Measurements from ENCODE around the gene MEGF6.

The MEGF6 gene

GRCh38 chr1:3469104-3469848, 142.0 kb downstream of the MEGF6 start:
- no peak for TF ChIP-seq CTCF (IDR thresholded peaks at IDR 0.05; ENCODE audit: poor library complexity, severe bottlenecking)
- Histone ChIP-seq H3K4me3 (ENCODE audit: severe bottlenecking) (no peak overlapping the region), H3K27ac (ENCODE audit: poor library complexity, severe bottlenecking) (no peak overlapping the region), H3K9me3 (ENCODE audit: severe bottlenecking) (no peaks in the 10 kb centered on the region), H3K36me3 (ENCODE audit: low read depth) (peaks cover 14% of the 10 kb centered on the region), H3K4me1 (ENCODE audit: insufficient read depth, poor library complexity, severe bottlenecking) (peaks cover 63% of the 10 kb centered on the region), H3K27me3 (ENCODE audit: insufficient read depth, poor library complexity, severe bottlenecking) (no peaks in the 10 kb centered on the region)
- DNase-seq (ENCODE audit: low spot score) (no peak), ATAC-seq (ENCODE audit: low read depth) (no peak)

GRCh38 chr1:3468236-3469103, 142.8 kb downstream of the MEGF6 start:
- no peak for TF ChIP-seq CTCF (IDR thresholded peaks at IDR 0.05; ENCODE audit: poor library complexity, severe bottlenecking)
- DNase-seq (ENCODE audit: low spot score) (no peak), ATAC-seq (ENCODE audit: low read depth) (peak; percentile 8; the same call in 1 of the 3 replicates)
- Histone ChIP-seq H3K27ac (ENCODE audit: poor library complexity, severe bottlenecking) (peak overlapping the region; percentile 28), H3K4me1 (ENCODE audit: insufficient read depth, poor library complexity, severe bottlenecking) (peaks cover 58% of the 10 kb centered on the region), H3K36me3 (ENCODE audit: low read depth) (peaks cover 7% of the 10 kb centered on the region; the same call in 1 of the 2 replicates), H3K9me3 (ENCODE audit: severe bottlenecking) (no peaks in the 10 kb centered on the region), H3K4me3 (ENCODE audit: severe bottlenecking) (peak overlapping the region; percentile 3), H3K27me3 (ENCODE audit: insufficient read depth, poor library complexity, severe bottlenecking) (no peaks in the 10 kb centered on the region)

- Histone ChIP-seq H3K4me3 (ENCODE audit: severe bottlenecking) (no peak overlapping the region), H3K4me1 (ENCODE audit: insufficient read depth, poor library complexity, severe bottlenecking) (peaks cover 49% of the 10 kb centered on the region), H3K9me3 (ENCODE audit: severe bottlenecking) (no peaks in the 10 kb centered on the region), H3K27me3 (ENCODE audit: insufficient read depth, poor library complexity, severe bottlenecking) (no peaks in the 10 kb centered on the region), H3K36me3 (ENCODE audit: low read depth) (peaks cover 7% of the 10 kb centered on the region; the same call in 1 of the 2 replicates), H3K27ac (ENCODE audit: poor library complexity, severe bottlenecking) (peak overlapping the region; percentile 28)
- ATAC-seq (ENCODE audit: low read depth): no peak
- no peak for DNase-seq (ENCODE audit: low spot score)
- TF ChIP-seq CTCF (IDR thresholded peaks at IDR 0.05; ENCODE audit: poor library complexity, severe bottlenecking): no peak
Observed at GRCh38 chr1:3467096-3468036, 143.9 kb downstream of the MEGF6 start.

GRCh38 chr1:3466366-3467075, 144.8 kb downstream of the MEGF6 start:
- Histone ChIP-seq H3K27me3 (ENCODE audit: insufficient read depth, poor library complexity, severe bottlenecking) (no peaks in the 10 kb centered on the region), H3K36me3 (ENCODE audit: low read depth) (peaks cover 7% of the 10 kb centered on the region; the same call in 1 of the 2 replicates), H3K4me1 (ENCODE audit: insufficient read depth, poor library complexity, severe bottlenecking) (peaks cover 41% of the 10 kb centered on the region), H3K27ac (ENCODE audit: poor library complexity, severe bottlenecking) (no peak overlapping the region), H3K9me3 (ENCODE audit: severe bottlenecking) (no peaks in the 10 kb centered on the region), H3K4me3 (ENCODE audit: severe bottlenecking) (no peak overlapping the region)
- peak; percentile 40 for DNase-seq (ENCODE audit: low spot score)
- no peak for ATAC-seq (ENCODE audit: low read depth)
- no peak for TF ChIP-seq CTCF (IDR thresholded peaks at IDR 0.05; ENCODE audit: poor library complexity, severe bottlenecking)
